ENCODE data around the gene CRB1. TPM values are rescaled to one million over a fixed set of nuclear protein-coding genes. Genes with fewer than 3 reads are reported as not detected.

Gene CRB1
- total and polyA plus RNA-seq, 5 donors: 0.05 to 0.60 (median 0.28) TPM

DNA sequence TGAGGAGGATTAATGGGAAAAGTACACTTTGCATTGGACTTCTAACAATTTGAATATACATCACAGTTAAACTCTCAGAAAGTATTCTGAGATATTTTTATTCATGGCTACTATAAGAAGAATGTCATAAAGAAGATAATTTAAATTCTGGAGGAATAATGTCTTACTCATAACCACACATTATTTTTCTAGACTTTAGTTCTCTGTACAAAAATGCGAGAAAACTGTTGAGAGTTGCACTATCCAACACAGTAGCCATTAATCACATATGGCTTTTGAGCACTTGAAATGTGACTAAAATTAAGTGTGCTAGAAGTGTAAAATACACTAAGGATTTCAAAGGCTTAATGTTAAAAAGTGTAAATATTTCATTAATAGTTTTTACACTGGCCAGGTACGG, 53.8 kb downstream of the CRB1 start:
- no peak for ATAC-seq
- H3K27ac ChIP-seq (ENCODE audit: low read length): no peak overlapping the region
- no peaks in the 10 kb centered on the region for H3K9me3 ChIP-seq (ENCODE audit: control insufficient read depth, low read length)
- no peak overlapping the region for H3K4me3 ChIP-seq (ENCODE audit: low read length)
- intact Hi-C loops (cut with DNase I): no loop called here
- no peak for DNase-seq
- 91% methylated on average over 2 of the region's 2 CpGs for WGBS
- no peaks in the 10 kb centered on the region for H3K27me3 ChIP-seq (ENCODE audit: control insufficient read depth, insufficient read depth)
- H3K4me1 ChIP-seq (ENCODE audit: control insufficient read depth, insufficient read depth, low read length): no peaks in the 10 kb centered on the region

DNA sequence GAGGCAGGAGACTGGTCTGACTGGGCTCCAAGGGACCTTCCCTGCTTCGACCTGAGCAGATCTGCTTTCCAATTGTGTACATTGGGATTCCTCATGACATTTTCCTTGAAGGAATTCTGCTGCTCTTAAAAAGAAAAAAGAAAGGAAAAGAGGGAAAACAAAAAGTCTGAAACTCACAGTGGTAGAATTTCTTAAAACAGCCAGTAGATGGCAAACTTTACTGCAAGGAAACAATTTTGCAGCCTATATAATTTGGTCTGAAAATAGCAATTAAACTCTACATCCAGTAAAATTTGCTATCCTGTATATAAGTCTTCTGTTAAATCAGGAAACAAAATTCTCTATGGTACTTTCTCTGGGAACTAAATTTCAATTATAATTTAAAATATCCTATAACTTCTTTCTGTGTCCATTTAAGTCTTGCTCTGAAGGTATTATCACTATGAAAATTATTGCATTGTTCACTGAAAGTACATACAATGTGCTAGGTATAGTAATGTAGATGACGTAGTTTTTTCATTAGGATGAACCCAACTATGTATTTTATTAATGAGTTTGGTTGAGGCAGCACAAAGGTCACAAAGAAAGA, 59.8 kb downstream of the CRB1 start:
- no peaks in the 10 kb centered on the region for H3K4me1 ChIP-seq (ENCODE audit: control insufficient read depth, insufficient read depth, low read length)
- intact Hi-C loops (cut with DNase I): no loop called here
- no peak overlapping the region for H3K4me3 ChIP-seq (ENCODE audit: low read length)
- 25% methylated on average over 2 of the region's 2 CpGs for WGBS
- H3K27ac ChIP-seq (ENCODE audit: low read length): no peak overlapping the region
- DNase-seq (no peak), ATAC-seq (no peak)
- H3K9me3 ChIP-seq (ENCODE audit: control insufficient read depth, low read length): no peaks in the 10 kb centered on the region
- H3K27me3 ChIP-seq (ENCODE audit: control insufficient read depth, insufficient read depth): no peaks in the 10 kb centered on the region

DNA sequence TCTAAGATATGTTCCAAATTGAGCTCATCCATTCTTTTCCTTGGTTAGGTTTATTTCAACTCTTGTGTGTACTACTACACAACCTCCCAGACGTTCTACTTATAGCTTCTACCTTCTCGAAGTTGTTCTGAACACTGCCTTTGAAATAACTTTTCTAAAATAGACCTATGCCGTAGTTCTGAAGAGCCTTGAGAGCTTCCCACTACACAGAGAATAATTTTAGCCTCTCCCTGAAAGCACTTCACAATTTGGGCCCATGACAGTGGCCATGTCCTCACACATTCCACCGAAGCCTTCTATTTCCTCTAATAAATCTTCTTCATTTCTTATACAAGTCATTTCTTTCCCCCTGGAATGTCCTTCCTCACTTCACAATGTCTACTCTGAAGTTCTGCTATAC, 62.2 kb downstream of the CRB1 start:
- H3K27me3 ChIP-seq (ENCODE audit: control insufficient read depth, insufficient read depth): no peaks in the 10 kb centered on the region
- 62% methylated on average over 4 of the region's 4 CpGs for WGBS
- H3K9me3 ChIP-seq (ENCODE audit: control insufficient read depth, low read length): no peaks in the 10 kb centered on the region
- H3K4me3 ChIP-seq (ENCODE audit: low read length): no peak overlapping the region
- intact Hi-C loops (cut with DNase I): no loop called here
- peak; percentile 45 to 71 for ATAC-seq
- no peaks in the 10 kb centered on the region for H3K4me1 ChIP-seq (ENCODE audit: control insufficient read depth, insufficient read depth, low read length)
- no peak overlapping the region for H3K27ac ChIP-seq (ENCODE audit: low read length)
- no peak for DNase-seq

DNA sequence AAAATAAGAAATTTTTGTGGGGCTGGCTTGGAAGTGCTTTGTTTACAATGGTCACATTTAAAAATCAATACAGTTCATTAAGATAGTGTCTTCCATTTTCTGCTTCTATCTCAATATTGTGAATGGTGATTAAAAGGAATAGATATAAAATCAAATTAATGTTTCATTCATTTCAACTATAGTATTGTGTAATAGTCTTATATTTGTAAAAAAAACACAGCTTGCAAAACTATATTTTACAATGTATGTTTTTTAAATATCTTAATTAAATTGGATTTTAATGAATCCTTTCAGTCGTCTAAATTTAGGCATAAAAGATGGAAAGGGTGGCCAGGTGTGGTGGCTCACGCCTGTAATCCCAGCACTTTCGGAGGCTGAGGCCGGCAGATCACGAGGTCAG, 63.5 kb downstream of the CRB1 start:
- ATAC-seq (no peak), DNase-seq (no peak)
- H3K4me3 ChIP-seq (ENCODE audit: low read length): no peak overlapping the region
- intact Hi-C loops (cut with DNase I): no loop called here
- H3K9me3 ChIP-seq (ENCODE audit: control insufficient read depth, low read length): no peaks in the 10 kb centered on the region
- WGBS: 91% methylated on average over 5 of the region's 5 CpGs
- H3K27me3 ChIP-seq (ENCODE audit: control insufficient read depth, insufficient read depth): no peaks in the 10 kb centered on the region
- no peak overlapping the region for H3K27ac ChIP-seq (ENCODE audit: low read length)
- no peaks in the 10 kb centered on the region for H3K4me1 ChIP-seq (ENCODE audit: control insufficient read depth, insufficient read depth, low read length)

DNA sequence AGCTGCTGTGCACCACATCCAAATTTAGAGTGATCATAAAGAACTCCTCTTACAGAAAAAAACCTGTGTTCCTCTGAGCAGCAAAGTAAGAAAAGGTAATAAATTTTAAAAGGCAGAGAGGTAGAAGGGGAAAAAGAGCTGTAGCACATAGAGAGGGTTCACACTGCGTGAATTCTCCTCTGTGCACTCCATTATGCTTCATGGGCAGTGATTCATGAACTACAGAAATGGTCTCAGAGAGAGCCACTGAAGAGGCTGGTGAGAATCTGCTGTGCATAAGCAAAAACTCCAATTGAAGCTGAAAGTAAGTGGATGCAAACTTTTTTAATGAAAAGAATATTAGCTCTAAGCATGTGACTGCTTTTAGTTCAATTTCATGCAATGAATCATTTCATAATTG, 65.0 kb downstream of the CRB1 start:
- intact Hi-C loops (cut with DNase I): no loop called here
- H3K27me3 ChIP-seq (ENCODE audit: control insufficient read depth, insufficient read depth): no peaks in the 10 kb centered on the region
- no peaks in the 10 kb centered on the region for H3K9me3 ChIP-seq (ENCODE audit: control insufficient read depth, low read length)
- H3K4me1 ChIP-seq (ENCODE audit: control insufficient read depth, insufficient read depth, low read length): no peaks in the 10 kb centered on the region
- WGBS: 88% methylated on average over 1 of the region's 1 CpG
- no peak for DNase-seq
- ATAC-seq: no peak
- no peak overlapping the region for H3K27ac ChIP-seq (ENCODE audit: low read length)
- H3K4me3 ChIP-seq (ENCODE audit: low read length): no peak overlapping the region

DNA sequence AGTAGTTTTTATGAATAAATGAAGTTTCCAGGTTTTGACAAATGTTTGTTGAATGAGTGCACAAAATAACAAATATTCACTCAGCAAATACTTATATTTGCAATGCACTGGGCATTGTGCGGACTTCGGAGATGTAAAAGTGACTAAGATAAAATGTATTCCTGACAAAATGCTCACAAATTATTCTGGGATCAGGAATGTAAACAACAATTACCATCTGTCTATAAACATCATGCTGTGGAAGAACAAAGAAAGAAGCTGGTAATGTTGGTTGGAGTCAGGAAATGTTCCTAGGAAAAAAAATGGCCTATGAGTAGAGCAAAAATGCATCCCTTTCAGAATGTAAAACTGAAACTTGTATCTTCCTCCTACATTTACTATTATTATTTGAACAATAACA, 68.5 kb downstream of the CRB1 start:
- Histone ChIP-seq H3K27me3 (ENCODE audit: control insufficient read depth, insufficient read depth) (no peaks in the 10 kb centered on the region), H3K4me3 (ENCODE audit: low read length) (no peak overlapping the region), H3K27ac (ENCODE audit: low read length) (no peak overlapping the region), H3K9me3 (ENCODE audit: control insufficient read depth, low read length) (no peaks in the 10 kb centered on the region), H3K4me1 (ENCODE audit: control insufficient read depth, insufficient read depth, low read length) (no peaks in the 10 kb centered on the region)
- intact Hi-C loops (cut with DNase I): no loop called here
- ATAC-seq (no peak), DNase-seq (no peak)
- 100% methylated on average over 2 of the region's 2 CpGs for WGBS

DNA sequence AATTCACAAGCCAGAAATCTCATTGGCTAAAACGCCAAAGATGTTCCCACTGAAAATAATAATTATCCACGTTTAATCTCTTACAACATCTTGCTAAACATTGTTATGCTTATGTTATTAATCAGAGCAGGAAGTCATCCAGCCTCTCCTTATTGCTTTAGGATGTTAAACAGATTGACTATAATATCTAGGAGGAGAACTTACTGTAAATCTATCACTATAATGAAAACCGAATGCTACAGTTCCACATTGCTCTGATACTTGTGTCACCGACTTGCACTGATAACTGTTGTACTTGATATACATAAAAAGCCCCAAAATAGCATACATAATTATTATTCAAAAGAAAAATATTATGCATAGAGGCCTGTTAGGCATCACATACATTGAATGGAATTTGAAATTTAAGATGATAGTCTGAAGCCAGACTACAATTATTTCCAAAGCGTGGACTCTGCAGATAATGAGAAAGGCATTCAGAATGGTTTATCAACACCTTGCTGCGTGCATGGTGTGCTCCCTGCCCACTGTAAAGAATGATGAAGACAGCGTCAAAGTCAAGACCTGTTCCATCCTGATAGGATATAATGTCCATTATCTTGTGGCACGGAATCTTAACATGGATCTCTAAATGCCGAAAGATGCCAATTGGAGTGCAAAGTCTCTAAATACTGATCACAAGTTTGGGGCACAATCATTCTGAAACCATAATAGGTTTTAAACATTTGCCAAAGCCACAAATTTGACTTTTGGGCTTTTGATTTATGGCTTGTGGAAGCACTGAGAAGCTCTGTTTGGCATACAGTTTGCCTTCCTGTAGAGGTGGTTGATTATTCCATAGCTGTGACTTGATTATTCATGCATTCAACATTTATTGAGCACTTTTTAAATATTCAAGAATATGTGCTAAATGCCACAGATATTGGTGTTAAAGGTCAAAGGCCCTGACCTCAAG, 71.3 kb downstream of the CRB1 start:
- H3K27ac ChIP-seq (ENCODE audit: low read length): no peak overlapping the region
- intact Hi-C loops (cut with DNase I): no loop called here
- H3K4me1 ChIP-seq (ENCODE audit: control insufficient read depth, insufficient read depth, low read length): no peaks in the 10 kb centered on the region
- 60% methylated on average over 9 of the region's 9 CpGs for WGBS
- no peaks in the 10 kb centered on the region for H3K9me3 ChIP-seq (ENCODE audit: control insufficient read depth, low read length)
- H3K4me3 ChIP-seq (ENCODE audit: low read length): no peak overlapping the region
- DNase-seq: no peak
- no peak for ATAC-seq
- no peaks in the 10 kb centered on the region for H3K27me3 ChIP-seq (ENCODE audit: control insufficient read depth, insufficient read depth)

DNA sequence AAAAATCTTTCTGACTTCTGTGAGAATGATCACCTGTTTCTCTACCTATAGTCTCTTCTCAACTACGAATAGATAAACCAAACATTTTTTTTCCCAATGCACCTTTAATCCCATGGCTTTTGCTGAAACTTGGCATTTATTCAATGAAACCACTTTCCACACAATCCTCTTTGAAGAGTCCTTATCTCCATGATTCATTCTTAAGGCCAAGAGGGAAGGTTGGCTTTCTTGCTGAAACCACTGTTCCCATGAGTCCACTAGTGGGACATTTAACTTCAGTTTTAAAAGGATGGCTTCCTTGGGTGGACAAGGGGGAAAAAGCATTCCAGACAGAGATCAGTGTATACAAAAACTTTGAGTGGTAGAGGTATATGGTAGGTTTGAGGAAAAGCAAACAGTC, 73.6 kb downstream of the CRB1 start:
- Histone ChIP-seq H3K27me3 (ENCODE audit: control insufficient read depth, insufficient read depth) (no peaks in the 10 kb centered on the region), H3K27ac (ENCODE audit: low read length) (no peak overlapping the region), H3K4me1 (ENCODE audit: control insufficient read depth, insufficient read depth, low read length) (no peaks in the 10 kb centered on the region), H3K9me3 (ENCODE audit: control insufficient read depth, low read length) (no peaks in the 10 kb centered on the region), H3K4me3 (ENCODE audit: low read length) (no peak overlapping the region)
- intact Hi-C loops (cut with DNase I): no loop called here
- DNase-seq (no peak), ATAC-seq (no peak)
- 89% methylated on average over 1 of the region's 1 CpG for WGBS

DNA sequence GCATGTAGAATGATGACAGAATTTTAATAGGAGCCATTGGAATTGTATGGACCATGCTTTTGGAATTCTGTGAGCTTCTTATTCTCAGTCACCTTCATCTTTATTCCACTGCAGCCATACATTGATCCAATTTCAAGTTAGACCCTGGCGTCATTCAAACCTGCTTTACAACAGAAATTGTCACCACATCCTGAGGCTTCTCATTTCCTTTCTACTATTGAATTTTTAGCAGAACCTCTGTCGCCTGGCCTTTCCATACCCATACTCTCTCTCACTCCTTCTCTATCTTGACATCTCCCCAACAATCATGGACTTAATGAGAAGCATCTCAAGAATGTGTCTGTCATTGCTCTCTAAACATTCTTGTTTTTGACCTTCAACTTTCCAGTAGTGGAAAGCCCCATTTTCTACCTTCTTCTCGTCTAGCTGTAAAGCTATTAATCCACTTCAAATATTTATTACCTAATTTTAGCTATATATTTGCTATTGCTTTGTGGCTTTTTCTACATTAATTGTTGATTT, 74.1 kb downstream of the CRB1 start:
- H3K27me3 ChIP-seq (ENCODE audit: control insufficient read depth, insufficient read depth): no peaks in the 10 kb centered on the region
- intact Hi-C loops (cut with DNase I): no loop called here
- no peak for DNase-seq
- no peak overlapping the region for H3K27ac ChIP-seq (ENCODE audit: low read length)
- H3K9me3 ChIP-seq (ENCODE audit: control insufficient read depth, low read length): no peaks in the 10 kb centered on the region
- ATAC-seq: no peak
- no peaks in the 10 kb centered on the region for H3K4me1 ChIP-seq (ENCODE audit: control insufficient read depth, insufficient read depth, low read length)
- no peak overlapping the region for H3K4me3 ChIP-seq (ENCODE audit: low read length)
- 76% methylated on average over 3 of the region's 3 CpGs for WGBS

DNA sequence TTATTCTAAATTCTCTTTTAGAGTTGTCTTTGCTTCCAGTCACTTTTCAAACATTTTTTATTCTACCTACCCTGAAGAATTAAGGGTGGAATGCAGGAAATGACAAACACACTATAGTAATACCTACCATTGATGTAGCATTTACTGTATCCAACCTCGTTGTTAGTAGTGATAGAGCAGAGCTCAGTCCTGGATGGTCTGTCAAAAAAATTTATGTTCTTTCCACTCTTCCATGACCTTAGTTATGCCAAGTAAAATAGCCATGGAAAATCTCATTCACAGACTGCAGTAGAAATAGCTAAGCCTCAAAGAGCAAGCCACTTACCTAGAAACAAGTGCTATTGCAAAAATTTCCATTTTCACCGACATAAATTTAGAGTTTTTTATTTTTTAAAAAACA, 74.6 kb downstream of the CRB1 start:
- Histone ChIP-seq H3K27ac (ENCODE audit: low read length) (no peak overlapping the region), H3K4me3 (ENCODE audit: low read length) (no peak overlapping the region), H3K4me1 (ENCODE audit: control insufficient read depth, insufficient read depth, low read length) (no peaks in the 10 kb centered on the region), H3K9me3 (ENCODE audit: control insufficient read depth, low read length) (no peaks in the 10 kb centered on the region), H3K27me3 (ENCODE audit: control insufficient read depth, insufficient read depth) (no peaks in the 10 kb centered on the region)
- no peak for DNase-seq
- intact Hi-C loops (cut with DNase I): no loop called here
- no peak for ATAC-seq
- WGBS: 37% methylated on average over 2 of the region's 2 CpGs

DNA sequence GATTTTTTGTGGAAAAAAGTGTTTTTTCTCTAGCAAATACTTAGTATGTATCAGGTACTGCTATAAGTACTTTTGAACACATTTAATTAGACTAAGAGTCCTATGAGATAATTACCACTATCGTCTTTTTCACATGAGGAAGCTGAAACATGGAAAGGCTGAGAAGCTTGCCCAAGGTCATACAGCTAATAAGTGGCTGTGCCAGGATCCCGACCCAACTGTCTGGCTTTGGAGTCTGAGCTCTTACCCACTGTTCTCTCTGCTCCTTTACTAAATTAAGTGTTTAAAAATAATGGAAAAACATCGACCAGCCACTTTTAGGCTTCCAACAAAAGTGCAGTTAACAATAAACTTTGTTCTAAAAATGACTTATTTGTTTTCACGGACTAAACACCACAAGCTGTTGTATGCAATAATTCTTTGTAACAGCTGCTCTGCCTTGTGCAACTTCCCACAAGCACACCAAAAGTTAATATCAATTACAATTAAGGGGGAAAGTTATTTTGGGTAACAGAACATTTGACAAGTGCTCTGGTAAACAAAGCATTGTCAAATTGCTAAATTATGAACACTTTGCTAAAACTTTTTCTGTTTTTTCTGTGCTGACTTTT, 75.7 kb downstream of the CRB1 start:
- ATAC-seq (no peak), DNase-seq (no peak)
- Histone ChIP-seq H3K9me3 (ENCODE audit: control insufficient read depth, low read length) (no peaks in the 10 kb centered on the region), H3K27me3 (ENCODE audit: control insufficient read depth, insufficient read depth) (no peaks in the 10 kb centered on the region), H3K27ac (ENCODE audit: low read length) (no peak overlapping the region), H3K4me1 (ENCODE audit: control insufficient read depth, insufficient read depth, low read length) (no peaks in the 10 kb centered on the region), H3K4me3 (ENCODE audit: low read length) (no peak overlapping the region)
- WGBS: 43% methylated on average over 4 of the region's 4 CpGs
- intact Hi-C loops (cut with DNase I): no loop called here
